ENCODE data around the gene SMAD9.
"Not testable (repeated sequence)": the region's sequence is repeated elsewhere in the genome, so short reads cannot be mapped to it uniquely, and the experiment has no call there.

SMAD9 gene

DNA sequence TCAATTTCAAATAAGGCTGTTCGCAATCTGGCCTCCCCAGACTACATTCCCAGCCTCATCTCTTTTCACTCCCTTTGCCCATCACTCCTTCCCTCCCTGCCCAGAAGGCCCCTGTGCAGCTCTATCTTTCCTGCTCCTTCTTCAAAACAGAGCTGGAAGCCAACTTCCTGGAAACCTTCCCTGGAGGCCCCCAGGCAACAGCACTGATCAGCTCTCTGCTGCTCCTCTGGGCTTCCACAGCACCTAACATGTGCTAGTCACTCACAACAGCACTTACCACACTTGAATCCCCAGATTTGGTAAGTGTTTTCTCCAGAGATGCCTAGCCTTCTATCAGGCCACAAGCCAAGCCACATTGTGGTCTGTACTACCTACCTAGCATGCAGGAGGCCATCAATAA, 9.5 kb downstream of the SMAD9 start:
- DNase-seq: no peak

DNA sequence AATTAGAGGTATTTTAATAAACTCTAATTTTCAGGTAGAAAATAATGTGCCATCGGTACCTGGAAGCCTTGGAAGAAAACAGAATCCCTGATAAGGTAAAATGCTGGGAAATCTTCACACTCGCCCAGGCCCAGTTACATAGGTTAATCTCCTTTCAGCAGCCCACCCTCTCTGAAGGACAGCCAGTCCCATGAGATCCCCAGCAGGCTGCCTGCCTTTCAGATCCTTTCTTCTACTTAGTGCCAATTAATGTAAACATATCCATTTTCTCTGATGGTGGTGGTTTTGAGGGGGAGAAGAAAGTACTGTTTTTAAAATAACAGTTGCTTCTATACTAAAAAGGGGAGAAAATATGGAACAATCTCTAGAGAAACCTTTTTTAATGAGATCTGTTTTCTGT, 12.2 kb downstream of the SMAD9 start:
- peak in 1 of 3 experiments; percentile 25 for DNase-seq

DNA sequence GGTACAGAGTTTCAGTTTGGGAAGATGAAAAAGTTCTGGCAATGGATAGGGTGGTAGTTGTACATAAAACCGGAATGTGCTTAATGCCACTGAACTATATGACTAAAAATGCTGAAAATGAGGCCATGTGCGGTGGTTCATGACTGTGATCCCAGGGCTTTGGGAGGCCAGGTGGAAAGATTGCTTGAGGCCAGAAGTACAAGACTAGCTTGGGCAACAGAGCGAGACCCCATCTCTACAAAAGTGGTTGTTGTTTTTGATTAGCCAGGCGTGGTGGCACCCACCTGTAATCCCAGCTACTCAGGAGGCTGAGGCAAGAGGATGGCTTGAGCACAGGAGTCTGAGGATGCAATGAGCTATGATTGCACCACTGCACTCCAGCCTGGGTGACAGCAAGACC, 12.8 kb downstream of the SMAD9 start:
- DNase-seq: no peak

DNA sequence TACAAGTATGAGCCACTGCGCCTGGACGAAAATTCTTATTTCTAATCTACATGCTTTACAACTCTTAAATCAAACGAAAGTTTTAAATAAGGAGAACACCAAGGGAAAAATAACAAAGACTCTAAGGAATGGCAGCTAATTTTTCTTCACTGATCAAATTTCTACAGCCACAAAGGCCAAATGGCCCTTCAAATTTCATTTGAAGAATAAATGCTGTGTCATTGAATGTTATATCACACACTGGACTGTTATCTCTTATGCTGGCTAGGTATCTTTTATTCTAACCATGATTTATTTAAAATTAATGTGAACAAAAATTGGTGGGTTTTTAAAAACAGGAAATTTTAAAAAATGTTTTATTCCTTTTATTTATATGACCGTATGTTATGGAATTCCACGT, 14.1 kb downstream of the SMAD9 start:
- no peak for DNase-seq

DNA sequence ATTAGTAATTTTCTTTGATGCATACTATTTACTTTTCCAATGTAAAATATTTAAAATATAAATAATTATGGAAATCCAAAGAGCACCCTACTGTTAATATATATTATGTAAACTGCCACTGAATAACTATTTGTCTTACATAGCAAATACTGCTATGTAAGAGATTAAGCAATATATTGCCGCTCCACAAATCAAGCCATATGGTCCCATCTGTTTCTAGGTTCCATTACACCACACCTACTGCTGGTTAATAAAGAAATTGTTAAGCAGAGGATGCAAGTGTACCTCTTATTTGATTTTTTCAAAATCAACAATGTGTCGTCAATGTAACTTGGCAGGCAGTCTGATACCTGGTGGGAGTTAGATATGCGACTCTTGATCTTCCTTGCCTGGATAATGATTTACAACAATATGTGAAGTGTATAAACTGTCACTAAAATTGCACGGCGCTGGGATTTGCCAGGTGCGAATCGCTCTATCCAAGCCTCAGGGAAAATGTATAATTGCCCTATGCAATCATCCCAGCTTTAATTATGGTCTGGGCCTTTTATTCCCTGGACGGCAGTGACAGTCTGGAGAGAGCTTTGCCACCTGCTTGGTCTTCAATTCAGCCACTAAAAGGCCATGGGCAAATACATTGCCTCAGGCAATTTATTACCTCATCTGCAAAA, 16.0 kb downstream of the SMAD9 start:
- DNase-seq: peak; percentile 89 to 99 (median 93)

DNA sequence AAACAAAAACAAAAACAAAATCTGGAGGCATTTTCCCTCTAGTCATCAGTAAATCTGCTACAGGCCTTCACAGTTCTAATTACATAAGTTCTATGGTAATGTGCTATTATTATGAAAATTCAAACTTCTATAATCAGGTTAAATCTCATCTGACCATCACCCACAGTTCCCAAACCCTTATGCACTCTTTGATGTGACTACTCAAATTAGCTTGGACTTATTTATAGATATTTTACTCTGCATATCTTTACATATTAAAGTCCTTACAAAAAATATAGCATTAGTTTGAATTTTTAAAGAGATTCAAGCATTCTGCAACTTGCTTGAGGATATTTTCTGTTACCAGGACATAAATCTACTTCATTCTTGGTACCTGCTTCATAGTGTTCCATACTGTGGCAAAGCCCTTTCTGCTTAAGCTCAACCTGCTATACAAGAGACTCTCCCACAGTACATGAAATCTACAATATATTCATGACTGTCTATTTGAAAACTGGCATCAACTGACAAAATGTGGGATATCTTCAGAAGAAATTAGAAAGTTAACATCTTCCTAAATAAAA, 22.9 kb downstream of the SMAD9 start:
- no peak for DNase-seq

DNA sequence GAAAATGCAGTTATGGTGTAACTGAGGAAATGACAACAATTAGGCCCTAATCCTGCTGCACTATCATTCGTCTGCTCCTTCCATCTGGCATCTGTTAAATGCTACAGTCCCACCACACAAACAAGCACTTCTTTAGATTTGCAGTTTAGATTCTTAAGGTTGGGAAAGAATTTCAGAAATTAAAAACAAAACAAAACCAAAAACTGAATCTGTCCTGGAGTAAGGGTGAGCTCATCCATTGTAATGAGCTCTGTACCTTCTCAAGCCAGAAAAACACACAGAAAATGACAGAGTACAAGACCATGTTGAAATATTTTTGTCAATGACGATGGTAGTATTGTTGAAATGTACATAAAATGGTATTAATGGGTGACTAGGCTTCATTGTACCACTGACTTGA, 28.3 kb downstream of the SMAD9 start:
- no peak for DNase-seq

DNA sequence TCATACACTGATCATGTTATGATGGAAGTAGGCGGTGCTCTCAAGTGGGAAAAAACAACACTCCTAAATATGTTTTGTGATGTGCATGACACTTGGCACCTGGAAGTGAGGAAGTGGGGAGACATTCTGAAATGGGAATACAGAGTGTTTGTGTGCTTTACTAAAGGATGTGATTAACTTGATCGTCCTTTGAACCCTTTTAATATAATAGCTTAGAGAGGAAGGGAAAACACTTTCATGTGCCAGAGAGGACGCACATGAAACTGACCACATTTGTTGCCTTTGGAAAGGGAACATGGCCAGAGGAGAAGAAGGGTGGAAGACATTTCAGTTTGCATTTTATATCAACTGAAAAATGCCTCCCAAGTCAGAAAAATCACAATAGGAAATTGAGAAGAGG, 31.4 kb downstream of the SMAD9 start:
- DNase-seq: peak in 2 of 3 experiments; percentile 64 to 84

DNA sequence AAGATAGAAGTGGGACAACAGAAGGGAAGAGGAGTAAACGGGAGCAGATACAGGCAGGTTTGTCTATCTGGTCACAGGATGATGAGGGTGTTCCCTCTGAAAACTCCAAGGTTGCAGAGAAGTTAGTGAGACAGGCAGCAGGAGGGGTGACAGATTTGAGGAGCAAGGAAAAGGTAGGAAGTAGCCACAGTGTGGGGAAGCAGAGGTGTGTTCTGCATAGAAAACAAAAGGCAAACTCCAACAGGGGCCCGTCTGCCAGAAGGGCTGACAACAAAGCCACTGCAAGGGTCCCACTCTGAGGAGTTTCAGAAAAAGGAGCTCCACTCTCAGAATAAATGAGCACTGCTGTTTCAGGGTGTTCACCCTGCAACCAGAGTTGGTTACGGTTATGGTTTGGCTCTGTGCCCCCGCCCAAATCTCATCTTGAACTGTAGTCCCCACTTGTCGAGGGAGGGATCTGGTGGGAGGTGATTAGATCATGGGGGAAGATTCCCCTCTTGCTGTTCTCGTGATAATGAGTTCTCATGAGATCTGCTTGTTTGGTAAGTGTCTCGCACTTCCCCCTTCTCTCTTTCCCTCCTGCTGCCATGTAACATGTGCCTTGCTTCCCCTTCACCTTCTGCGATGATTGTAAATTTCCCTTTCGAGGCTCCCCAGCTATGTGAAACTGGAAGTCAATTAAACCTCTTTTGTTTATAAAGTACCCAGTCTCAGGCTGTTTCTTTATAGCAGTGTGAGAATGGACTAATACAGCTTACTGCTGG, 32.1 kb downstream of the SMAD9 start:
- DNase-seq: peak in 1 of 3 experiments; percentile 83

DNA sequence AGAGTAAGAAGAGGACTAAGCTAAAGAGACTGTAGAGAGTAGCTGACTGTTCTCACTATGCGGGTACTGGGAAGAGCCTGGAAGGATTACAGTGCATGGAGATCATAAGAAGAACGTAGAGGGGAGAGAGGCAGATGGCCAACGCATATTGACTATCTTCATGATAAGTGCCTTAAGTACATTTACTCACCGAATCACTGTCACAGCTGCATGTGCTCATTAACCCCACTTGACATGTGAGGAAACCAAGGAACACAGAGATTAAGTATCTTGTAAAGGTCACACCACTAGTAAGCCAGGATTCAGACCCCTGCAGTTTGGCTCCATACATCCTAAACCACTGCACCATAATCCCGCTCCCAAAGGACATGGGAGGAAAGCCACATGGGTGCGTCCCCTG, 34.1 kb downstream of the SMAD9 start:
- DNase-seq: peak in 2 of 3 experiments; percentile 50 to 68

DNA sequence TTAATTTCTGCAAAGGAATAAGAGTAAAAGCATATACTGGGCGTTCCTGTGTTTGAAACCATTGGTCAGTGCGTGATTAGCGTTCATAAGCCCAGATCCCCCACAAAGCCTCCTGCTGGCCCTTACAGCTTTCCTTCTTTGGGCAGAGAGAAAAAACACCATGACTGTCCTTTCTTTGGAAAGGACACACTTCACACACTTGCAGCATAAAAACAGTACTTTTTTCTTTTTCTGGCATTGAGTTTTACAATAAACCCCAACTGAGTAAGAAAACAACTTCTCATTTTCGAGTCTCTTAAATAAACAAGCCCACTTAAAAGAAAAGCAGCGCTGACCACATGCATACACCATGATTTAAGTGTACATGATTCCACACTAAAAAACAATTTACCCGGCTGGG, 35.8 kb downstream of the SMAD9 start:
- no peak for DNase-seq

DNA sequence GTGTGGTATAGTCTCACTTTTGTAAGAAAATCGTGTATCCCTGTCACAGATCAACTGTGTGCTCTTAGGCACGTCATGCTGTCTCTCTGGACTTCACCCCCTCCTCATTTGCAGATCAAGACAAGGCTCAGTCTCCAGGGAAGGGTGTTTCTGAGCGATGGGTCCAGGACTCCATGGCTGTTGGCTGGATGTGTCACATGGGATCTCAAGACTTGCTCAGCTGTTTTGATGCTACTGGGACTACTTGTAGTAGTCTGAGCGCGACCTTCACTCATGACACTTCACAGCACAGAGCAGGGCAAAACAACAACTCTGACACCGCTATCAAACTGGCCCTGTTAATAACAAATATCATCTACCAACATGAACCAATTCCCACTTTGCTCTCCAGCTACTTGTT, 36.2 kb downstream of the SMAD9 start:
- no peak for DNase-seq

DNA sequence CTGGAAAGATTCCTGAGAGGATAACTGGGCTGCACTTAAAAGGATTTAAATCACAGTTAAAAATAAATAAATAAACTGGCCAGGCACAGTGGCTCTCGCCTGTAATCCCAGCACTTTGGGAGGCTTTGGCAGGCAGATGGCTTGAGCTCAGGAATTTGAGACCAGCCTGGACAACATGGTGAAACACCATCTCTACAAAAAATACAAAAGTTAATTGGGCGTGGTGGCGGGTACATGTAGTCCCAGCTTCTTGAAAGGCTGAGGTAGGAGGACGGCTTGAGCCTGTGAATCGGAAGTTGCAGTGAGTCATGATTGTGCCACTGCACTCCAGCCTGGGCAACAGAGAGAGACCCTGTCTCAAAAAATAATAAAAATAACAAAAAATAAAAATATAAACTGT, 36.6 kb downstream of the SMAD9 start:
- not testable (repeated sequence) for DNase-seq

DNA sequence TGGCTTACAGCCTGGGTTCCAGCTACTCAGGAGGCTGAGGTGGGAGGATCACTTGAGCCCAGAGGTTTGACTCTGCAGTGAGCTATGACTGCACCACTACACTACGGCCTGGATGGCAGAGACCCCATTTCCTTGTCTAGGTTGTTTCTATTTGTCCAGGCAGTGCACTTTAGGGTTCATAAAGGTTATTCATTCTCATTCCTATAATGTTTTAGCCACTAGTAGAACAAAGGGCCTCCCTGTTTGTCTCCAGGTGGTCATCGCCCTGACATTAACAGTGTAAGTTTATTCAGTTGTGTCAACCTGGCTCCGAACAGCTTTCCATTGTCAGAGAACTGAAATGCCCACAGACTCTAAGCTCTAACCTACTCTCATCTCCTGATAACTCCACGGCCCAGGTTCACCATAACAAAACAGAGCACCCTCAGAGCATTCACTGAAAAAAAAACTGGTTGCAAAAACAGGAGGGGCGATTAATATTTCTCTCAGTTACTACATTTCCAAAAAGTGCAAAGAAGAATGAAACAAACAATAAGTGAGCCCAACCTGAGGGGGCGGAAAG, 37.1 kb downstream of the SMAD9 start:
- no peak for DNase-seq

DNA sequence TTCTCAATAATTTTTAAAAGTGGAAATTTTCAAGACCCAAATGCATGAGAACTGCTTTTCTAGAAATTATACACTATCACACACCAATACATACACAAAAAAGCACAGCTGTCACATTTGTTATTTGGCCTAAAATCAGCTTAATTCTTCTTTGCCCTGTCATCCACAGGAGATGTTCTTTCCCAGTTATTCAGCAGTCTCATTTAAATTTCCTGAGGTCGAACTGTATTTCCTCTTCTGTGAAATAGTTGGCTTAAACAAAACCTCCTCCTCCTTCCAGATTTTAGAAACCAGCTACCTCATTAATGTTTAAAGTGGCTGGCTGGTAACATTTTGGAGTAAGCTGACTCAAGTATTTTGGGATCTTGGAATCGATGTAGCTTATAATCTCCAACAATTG, 39.1 kb downstream of the SMAD9 start:
- DNase-seq: no peak

DNA sequence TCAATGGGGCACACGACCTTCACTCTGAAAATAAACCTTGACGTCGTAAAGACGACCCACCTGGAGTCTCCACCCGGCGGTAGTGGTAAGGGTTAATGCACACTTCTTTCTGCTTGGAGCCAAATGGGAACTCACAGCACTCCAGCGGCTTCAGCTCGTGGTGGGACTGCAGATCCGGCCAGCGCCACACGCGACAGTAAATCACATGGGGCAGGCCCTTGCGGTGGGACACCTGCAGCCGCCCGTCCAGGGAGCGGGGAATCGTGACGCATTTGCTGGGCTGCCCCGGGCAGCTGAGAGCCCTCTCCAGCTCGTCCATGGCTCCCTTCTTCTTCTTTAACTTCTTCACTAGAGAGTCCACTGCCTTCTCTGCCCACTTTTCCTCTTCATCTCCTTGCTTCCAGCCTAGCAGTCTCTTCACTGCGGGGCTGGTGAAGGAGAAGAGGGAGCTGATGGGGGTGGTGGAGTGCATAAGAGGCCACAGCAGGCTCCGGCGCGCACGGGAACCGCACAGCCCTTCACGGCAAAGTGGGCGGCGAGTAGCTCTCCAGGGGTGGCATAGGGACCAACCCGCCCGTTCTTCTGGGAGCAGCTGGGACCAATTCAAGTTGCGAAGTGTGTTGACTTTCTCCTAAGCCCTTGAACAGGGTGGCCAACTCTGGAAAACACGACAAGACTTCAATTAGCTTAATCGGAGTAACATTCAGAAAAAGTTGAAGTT, 40.7 kb downstream of the SMAD9 start:
- DNase-seq: peak in 1 of 3 experiments; percentile 16

DNA sequence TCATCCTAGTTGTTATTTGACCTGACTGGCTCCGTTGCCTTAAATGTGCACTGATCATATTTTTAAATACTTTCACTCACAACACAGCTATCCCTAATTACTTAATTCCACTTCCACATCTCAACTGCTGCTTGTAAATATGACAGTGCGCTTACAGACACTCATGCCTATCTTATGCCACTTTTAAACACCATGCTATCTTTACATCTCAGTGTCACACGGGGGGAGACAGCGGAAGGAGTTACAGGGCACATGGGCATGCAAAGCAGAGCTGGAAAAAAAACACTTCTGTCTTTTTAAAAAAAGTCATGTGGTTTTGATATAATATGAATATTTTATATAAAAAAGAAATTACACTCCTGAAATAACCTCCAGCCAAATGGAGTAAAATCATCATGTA, 44.1 kb downstream of the SMAD9 start:
- peak in 1 of 3 experiments; percentile 51 for DNase-seq

DNA sequence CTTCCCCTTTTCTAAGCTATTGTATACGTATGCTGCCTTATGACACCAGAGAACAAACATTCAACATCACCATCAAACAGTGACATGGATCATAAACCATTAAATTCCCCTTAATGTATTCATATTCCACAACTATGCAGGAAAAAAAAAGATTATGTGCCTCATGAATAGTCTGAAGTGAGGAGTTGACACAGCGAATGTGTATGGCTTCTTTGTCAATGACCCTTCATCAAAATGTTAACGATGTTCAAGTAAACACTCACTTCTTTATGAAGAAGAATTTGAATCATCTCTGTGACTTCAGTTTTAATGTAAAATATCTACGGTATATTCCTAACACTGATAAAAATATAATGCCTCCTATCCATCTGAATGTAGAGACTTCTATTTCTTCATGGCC, 44.6 kb downstream of the SMAD9 start:
- DNase-seq: peak in 2 of 3 experiments; percentile 58 to 80

DNA sequence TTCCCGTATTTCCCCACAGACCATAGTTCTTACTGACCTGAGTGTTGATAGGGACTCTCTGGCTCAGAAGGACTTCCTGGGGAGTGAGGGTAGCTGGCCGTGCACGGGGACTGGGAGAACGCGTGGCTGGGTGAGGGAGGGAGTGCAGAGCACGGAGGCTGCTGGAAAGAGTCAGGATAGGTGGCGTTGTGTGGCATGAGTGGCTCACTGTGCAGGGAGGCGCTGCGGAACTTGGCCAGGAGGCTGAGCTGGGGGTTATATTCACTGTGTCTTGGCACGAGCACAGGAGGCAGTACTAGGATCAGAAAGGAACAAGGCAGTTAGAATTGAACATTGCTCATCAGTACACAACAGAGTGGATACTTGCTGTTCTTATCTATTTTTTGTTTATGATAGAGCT, 47.4 kb downstream of the SMAD9 start:
- peak; percentile 22 to 77 (median 34) for DNase-seq

DNA sequence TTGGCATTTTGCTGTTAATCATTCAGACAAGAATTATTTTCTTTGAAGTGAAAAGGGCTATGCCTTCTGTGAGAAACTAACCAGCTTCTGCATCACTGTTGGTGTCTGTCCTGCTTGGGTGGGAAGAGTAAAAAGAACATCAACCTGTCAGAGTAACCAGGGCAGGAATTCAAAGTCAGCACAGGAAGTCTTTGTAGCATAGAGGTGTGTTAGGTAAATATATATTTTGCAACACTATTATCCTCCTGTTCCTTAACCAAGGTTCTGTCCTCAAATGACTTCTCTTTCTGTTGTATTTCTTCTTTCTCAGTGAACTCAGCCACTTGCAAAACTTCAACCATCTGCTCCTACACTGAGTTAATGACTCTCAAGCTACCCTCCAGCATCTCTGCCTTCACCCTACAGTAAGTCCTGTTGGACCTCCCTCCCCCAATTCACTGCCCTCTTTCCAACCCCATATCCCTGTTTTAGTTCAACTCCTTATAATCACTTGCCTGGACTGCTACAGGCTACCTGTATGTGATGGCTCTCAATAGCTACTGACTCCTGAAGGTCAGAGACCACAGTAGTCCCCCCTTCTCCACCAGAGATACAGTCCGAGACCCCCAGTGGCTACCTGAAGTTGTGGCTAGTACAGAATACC, 49.9 kb downstream of the SMAD9 start:
- DNase-seq: no peak

DNA sequence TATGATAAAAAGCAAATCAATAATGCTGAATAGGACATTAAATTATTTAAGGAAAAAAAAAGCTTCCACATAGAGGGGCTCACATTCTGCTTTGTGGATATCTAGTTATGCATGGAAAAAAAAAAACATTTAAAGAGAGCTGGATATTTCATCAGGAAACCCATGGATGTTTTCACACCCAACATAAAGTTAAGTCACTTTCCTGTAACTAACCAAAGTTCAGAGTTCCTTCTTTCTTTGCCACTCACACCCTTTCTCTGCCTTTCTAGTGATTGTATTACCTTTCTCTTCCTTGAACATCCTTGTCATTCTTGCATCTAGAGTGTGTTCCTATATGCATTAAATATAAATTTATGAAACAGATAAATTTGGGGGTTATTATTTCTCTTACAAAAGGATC, 53.8 kb downstream of the SMAD9 start:
- no peak for DNase-seq

DNA sequence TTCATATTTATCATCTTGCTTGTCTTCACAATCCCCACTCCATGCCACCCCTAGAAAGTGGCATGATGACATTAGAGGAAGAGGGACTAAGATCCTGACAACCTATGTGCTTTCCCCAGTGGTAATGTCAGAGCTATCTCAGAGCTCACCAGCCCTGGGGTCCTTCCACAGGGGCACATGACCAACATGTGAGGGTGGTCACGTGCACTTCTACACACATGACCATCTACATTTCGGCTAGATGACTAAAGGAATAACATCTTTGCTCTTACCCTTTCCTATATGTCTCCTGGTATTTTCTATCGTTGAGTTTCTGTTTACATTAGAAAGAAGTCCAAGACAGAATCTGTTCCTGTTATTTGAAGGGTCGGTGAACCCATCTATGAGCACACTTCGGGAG, 54.8 kb downstream of the SMAD9 start:
- no peak for DNase-seq

DNA sequence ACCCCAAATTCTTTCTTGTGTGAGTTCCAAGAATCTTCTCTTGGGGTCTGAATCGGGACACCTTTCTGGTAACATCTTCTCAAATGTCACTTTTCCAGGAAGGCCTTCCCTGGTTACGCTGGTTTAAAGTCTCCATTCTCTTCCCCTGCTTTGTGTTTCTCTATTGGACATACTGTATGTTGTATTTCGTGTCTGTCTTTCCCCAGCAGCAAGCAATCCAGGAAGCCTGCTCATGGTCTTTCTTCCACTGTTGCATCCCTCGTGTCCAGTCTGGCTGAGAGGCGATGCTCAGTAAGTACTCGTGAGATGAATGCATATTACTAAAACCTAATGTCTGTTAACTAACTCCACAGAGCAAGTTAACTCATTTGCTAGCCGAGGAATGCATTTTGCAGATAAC, 57.3 kb downstream of the SMAD9 start:
- DNase-seq: no peak

Measured in NCI-H1417 (cell line).